T-cell (primary cell): ENCODE results near the gene FREM1. TPM values are rescaled to one million over a fixed set of nuclear protein-coding genes. Genes with fewer than 3 reads are reported as not detected.

ENCODE experiments used
- ATAC-seq, 4 experiments: fragments of 200-7000 bp in 3 of 4; fragments of 150-1000 bp in 1 of 4; cut with Tn5 transposase; replicated peaks in 1 of 4; 1 replicate in 3 of 4; 2 replicates in 1 of 4; pipeline ENCODE4 v1.10.0; 2021; ENCODE audit warnings: moderate library complexity in 3 of 4, mild to moderate bottlenecking in 2 of 4, moderate number of reproducible peaks in 1 of 4
- CTCF ChIA-PET, 2 donors: fragments of 300-600 bp; sonication (Branson Sonifier 250); formaldehyde crosslinking; loops; one replicate each; lab custom pipeline; 2022; ENCODE audit warnings: antibody characterized with exemption in 2 of 2; lab: Charles Lee
- POLR2A ChIA-PET, 2 donors: fragments of 300-600 bp; sonication (Branson Sonifier 250); formaldehyde crosslinking; loops; one replicate each; lab custom pipeline; 2022; ENCODE audit warnings: antibody characterized with exemption in 2 of 2; lab: Charles Lee
- DNase-seq, 35 experiments: peaks; one replicate each; pipeline versions ENCODE4 v3.0.0 to v3.0.0-alpha.2; 2013 to 2023
- H3K27ac ChIP-seq: one replicate; pipeline ENCODE4 v1.5.1; 2013; ENCODE audit warnings: low read length
- H3K27me3 ChIP-seq, 2 experiments: replicated peaks in 1 of 2; 1 replicate in 1 of 2; 2 replicates in 1 of 2; pipeline versions ENCODE4 v1.6.1 to v1.7.0; 2013; ENCODE audit warnings: low read length in 1 of 2, mixed read lengths in 1 of 2; ENCODE audit not compliant: control insufficient read depth in 2 of 2, insufficient read depth in 2 of 2; ENCODE audit errors: extremely low read depth in 1 of 2
- H3K36me3 ChIP-seq, 2 donors: 1 replicate in 1 of 2; 2 replicates in 1 of 2; pipeline versions ENCODE4 v1.6.1 to v1.7.0; 2013; ENCODE audit warnings: low read length in 1 of 2; ENCODE audit not compliant: control insufficient read depth in 2 of 2, insufficient read depth in 1 of 2; ENCODE audit errors: extremely low read depth in 1 of 2
- H3K4me1 ChIP-seq, 2 experiments: 1 replicate in 1 of 2; 2 replicates in 1 of 2; pipeline versions ENCODE4 v1.6.1 to v1.7.0; 2013; ENCODE audit warnings: low read length in 2 of 2, mixed read lengths in 1 of 2; ENCODE audit not compliant: insufficient read depth in 2 of 2, control insufficient read depth in 1 of 2; ENCODE audit errors: extremely low read depth in 1 of 2
- H3K4me3 ChIP-seq, 2 donors: 1 replicate in 1 of 2; 2 replicates in 1 of 2; pipeline versions ENCODE4 v1.5.1 to v1.7.0; 2013; ENCODE audit warnings: mild to moderate bottlenecking in 2 of 2, low read length in 1 of 2, moderate library complexity in 1 of 2; ENCODE audit not compliant: control insufficient read depth in 1 of 2; ENCODE audit errors: extremely low read depth in 1 of 2
- H3K9me3 ChIP-seq: 2 replicates; pipeline ENCODE4 v1.7.0; 2013
- H3K27ac Mint-ChIP-seq, 2 donors: one replicate each; pipeline ENCODE4 v1.8.0; 2020 to 2021; ENCODE audit warnings: mild to moderate bottlenecking in 2 of 2, mixed read lengths in 2 of 2
- H3K27me3 Mint-ChIP-seq, 2 donors: one replicate each; pipeline ENCODE4 v1.8.0; 2021 to 2022; ENCODE audit warnings: mixed read lengths in 2 of 2
- H3K36me3 Mint-ChIP-seq: one replicate; pipeline ENCODE4 v1.8.0; 2021; ENCODE audit warnings: mixed read lengths
- H3K4me1 Mint-ChIP-seq, 3 donors: one replicate each; pipeline ENCODE4 v1.8.0; 2020 to 2022; ENCODE audit warnings: mixed read lengths in 3 of 3, mild to moderate bottlenecking in 1 of 3
- H3K4me3 Mint-ChIP-seq, 3 donors: one replicate each; pipeline ENCODE4 v1.8.0; 2020 to 2022; ENCODE audit warnings: mild to moderate bottlenecking in 3 of 3, mixed read lengths in 3 of 3, moderate library complexity in 3 of 3
- H3K9me3 Mint-ChIP-seq, 3 donors: one replicate each; pipeline ENCODE4 v1.8.0; 2020 to 2022; ENCODE audit warnings: mixed read lengths in 3 of 3
- WGBS: methylation state at CpG from one replicate; pipeline ENCODE4 v1.1.5; 2013; ENCODE audit warnings: missing lambda C conversion rate; ENCODE audit not compliant: insufficient coverage; 5-methylcytosine and 5-hydroxymethylcytosine counted together
- total RNA-seq, 35 experiments: library from RNA in 6 of 35; stranded (reverse) in 6 of 35; fragments of 120-200 nt in 1 of 35; gene quantifications; one replicate each; pipeline versions ENCODE4 v1.2.1 to v1.2.4 and lab custom pipeline; 2013 to 2026

The FREM1 gene
- total RNA-seq, 5 donors from 2014 or later (not counting 1 experiment from before 2014, with no cell fraction given): 0.26 to 0.76 (median 0.39) TPM; not detected in 1

DNA sequence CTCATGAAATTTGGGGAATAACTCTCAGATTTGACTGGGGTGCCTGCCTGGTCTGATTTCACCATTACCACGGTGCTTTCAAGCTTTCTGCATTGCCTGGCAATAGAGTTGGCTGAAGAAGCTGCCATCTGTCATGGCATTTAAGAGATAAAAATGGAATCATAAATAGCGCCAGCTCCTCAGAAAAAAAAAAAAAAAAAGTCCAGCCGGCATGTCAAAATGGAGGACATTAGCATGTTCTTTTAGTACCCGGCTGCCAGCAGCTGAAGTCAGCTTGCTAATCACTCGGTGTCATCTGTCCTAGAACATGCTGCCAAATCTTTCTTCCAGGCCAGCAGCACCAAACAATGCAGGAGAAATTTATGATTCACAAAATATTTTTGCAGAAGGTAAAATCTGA, 130.0 kb downstream of the FREM1 start:
- no peak for ATAC-seq
- CTCF ChIA-PET: interaction anchor here (0.7 to 1.1 kb wide), 2 partner anchors 10 to 12 kb away, joined by 3 to 6 read pairs; no protein-coding TSS in a partner anchor

GRCh38 chr9:14779566-14780022, 130.6 kb downstream of the FREM1 start:
- Mint-ChIP-seq H3K27ac (no peak overlapping the region), H3K4me3 (no peak overlapping the region), H3K9me3 (no peaks in the 10 kb centered on the region), H3K27me3 (peaks cover 5 to 21% of the 10 kb centered on the region in 2 donors), H3K36me3 (no peaks in the 10 kb centered on the region), H3K4me1 (no peaks in the 10 kb centered on the region)
- Histone ChIP-seq H3K36me3 (no peaks in the 10 kb centered on the region), H3K27ac (no peak overlapping the region), H3K9me3 (no peaks in the 10 kb centered on the region), H3K4me1 (no peaks in the 10 kb centered on the region), H3K27me3 (peaks cover 0 to 8% of the 10 kb centered on the region in 2 experiments), H3K4me3 (no peak overlapping the region)
- CTCF ChIA-PET: interaction anchor here (0.7 to 1.1 kb wide), 2 partner anchors 10 to 11 kb away, joined by 3 to 6 read pairs; no protein-coding TSS in a partner anchor
- 90% methylated on average over 6 of the region's 11 CpGs for WGBS
- no peak for ATAC-seq
- DNase-seq: no peak
- POLR2A ChIA-PET: no interaction called here

More for the DNA sequence above, 130.0 kb downstream of the FREM1 start:
- no peaks in the 10 kb centered on the region for H3K36me3 ChIP-seq
- no peaks in the 10 kb centered on the region for H3K4me1 Mint-ChIP-seq
- H3K4me3 ChIP-seq: no peak overlapping the region
- H3K27me3 Mint-ChIP-seq: peaks cover 5 to 21% of the 10 kb centered on the region in 2 donors
- no peak for DNase-seq
- 80% methylated on average over 2 of the region's 5 CpGs for WGBS
- H3K4me1 ChIP-seq: no peaks in the 10 kb centered on the region
- POLR2A ChIA-PET: no interaction called here
- no peaks in the 10 kb centered on the region for H3K9me3 Mint-ChIP-seq
- H3K36me3 Mint-ChIP-seq: no peaks in the 10 kb centered on the region
- peaks cover 0 to 8% of the 10 kb centered on the region in 2 experiments for H3K27me3 ChIP-seq
- H3K9me3 ChIP-seq: no peaks in the 10 kb centered on the region
- no peak overlapping the region for H3K27ac ChIP-seq
- no peak overlapping the region for H3K27ac Mint-ChIP-seq
- H3K4me3 Mint-ChIP-seq: no peak overlapping the region

DNA sequence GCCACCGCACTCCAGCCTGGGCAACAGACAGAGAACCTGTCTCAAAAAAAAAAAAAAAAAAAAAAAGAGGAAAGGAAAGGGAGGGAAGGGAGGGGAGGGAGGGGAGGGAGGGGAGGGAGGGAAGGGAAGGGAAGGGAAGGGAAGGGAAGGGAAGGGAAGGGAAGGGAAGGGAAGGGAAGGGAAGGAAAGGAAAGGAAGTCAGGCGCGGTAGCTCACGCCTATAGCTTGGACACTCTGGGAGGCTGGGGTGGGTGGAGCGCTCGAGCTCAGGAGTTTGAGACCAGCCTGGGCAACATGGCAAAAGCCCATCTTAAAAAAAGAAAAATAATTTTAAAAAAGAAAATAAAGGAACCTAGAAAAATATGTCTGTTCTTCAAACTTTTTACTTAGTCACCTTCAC, 131.7 kb downstream of the FREM1 start:
- Mint-ChIP-seq H3K4me1 (no peaks in the 10 kb centered on the region), H3K4me3 (no peak overlapping the region), H3K9me3 (no peaks in the 10 kb centered on the region), H3K27me3 (peaks cover 5 to 18% of the 10 kb centered on the region in 2 donors), H3K36me3 (no peaks in the 10 kb centered on the region), H3K27ac (no peak overlapping the region)
- no peaks in the 10 kb centered on the region for H3K36me3 ChIP-seq
- H3K4me1 ChIP-seq: no peaks in the 10 kb centered on the region
- WGBS: no CpG with 5 or more reads among the region's 6 CpGs
- CTCF ChIA-PET: interaction anchor here in 1 of 2 donors (0.6 kb wide), 1 partner anchor 1875 kb away, joined by 3 read pairs; no protein-coding TSS in a partner anchor
- no peak overlapping the region for H3K27ac ChIP-seq
- POLR2A ChIA-PET: interaction anchor here in 1 of 2 donors (0.5 kb wide), 1 partner anchor 293 kb away, joined by 3 read pairs; no protein-coding TSS in a partner anchor
- DNase-seq (no peak), ATAC-seq (no peak)
- H3K27me3 ChIP-seq: peaks cover 0 to 8% of the 10 kb centered on the region in 2 experiments
- no peak overlapping the region for H3K4me3 ChIP-seq
- no peaks in the 10 kb centered on the region for H3K9me3 ChIP-seq

DNA sequence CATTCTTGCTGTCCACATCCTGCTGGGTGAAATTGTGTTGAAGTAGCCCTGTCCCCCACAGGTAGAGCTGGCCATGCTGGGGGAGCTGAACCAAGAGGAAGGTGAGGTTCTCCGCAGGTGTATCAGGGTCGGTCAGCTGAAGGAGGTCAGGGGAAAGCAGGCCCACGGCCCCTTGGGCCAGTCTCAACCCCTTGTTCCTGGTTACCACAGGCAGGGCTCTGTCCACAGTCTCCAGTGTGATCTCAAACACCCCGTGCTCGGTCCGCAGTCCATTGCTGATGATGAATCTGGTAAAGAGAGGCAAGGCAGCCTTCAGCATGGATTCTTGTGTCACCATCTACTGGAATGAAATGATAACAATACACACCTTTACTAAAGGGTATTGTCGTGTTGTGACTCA, 134.3 kb downstream of the FREM1 start:
- no CpG with 5 or more reads among the region's 7 CpGs for WGBS
- no peak overlapping the region for H3K4me3 Mint-ChIP-seq
- H3K27me3 ChIP-seq: peaks cover 0 to 8% of the 10 kb centered on the region in 2 experiments
- H3K36me3 ChIP-seq: no peaks in the 10 kb centered on the region
- ATAC-seq (no peak), DNase-seq (no peak)
- ChIA-PET CTCF (no interaction called here), POLR2A (no interaction called here)
- H3K27me3 Mint-ChIP-seq: peaks cover 5 to 14% of the 10 kb centered on the region in 2 donors
- no peak overlapping the region for H3K27ac ChIP-seq
- H3K4me1 Mint-ChIP-seq: no peaks in the 10 kb centered on the region
- no peaks in the 10 kb centered on the region for H3K9me3 ChIP-seq
- H3K27ac Mint-ChIP-seq: no peak overlapping the region
- H3K9me3 Mint-ChIP-seq: no peaks in the 10 kb centered on the region
- H3K4me3 ChIP-seq: no peak overlapping the region
- H3K36me3 Mint-ChIP-seq: no peaks in the 10 kb centered on the region
- H3K4me1 ChIP-seq: no peaks in the 10 kb centered on the region

DNA sequence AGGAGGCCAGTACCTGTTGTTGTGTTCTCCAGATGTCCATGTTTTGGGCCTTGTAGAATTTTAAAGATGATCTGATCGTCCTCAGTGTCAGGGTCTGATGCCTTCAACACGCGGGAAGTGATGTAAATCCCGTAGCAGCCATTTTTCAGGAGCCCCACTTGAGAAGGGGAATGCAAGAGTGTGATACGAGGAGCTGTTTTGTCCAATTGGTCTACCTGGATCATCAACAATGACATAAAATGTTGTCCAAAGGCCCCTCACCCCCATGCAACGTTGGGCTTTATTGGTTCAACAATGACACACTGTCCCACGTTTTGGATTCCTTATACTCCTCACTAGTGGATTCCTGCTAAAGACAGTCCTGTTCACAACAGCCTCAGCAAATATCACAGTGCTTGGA, 139.6 kb downstream of the FREM1 start:
- Histone ChIP-seq H3K4me3 (no peak overlapping the region), H3K9me3 (no peaks in the 10 kb centered on the region), H3K27ac (no peak overlapping the region), H3K4me1 (no peaks in the 10 kb centered on the region), H3K36me3 (no peaks in the 10 kb centered on the region), H3K27me3 (no peaks in the 10 kb centered on the region)
- peaks cover 11 to 19% of the 10 kb centered on the region in 2 donors for H3K27me3 Mint-ChIP-seq
- ATAC-seq (no peak), DNase-seq (no peak)
- ChIA-PET CTCF (no interaction called here), POLR2A (no interaction called here)
- H3K4me1 Mint-ChIP-seq: no peaks in the 10 kb centered on the region
- H3K4me3 Mint-ChIP-seq: no peak overlapping the region
- no peaks in the 10 kb centered on the region for H3K36me3 Mint-ChIP-seq
- H3K9me3 Mint-ChIP-seq: no peaks in the 10 kb centered on the region
- H3K27ac Mint-ChIP-seq: no peak overlapping the region
- WGBS: 59% methylated on average over 3 of the region's 7 CpGs

DNA sequence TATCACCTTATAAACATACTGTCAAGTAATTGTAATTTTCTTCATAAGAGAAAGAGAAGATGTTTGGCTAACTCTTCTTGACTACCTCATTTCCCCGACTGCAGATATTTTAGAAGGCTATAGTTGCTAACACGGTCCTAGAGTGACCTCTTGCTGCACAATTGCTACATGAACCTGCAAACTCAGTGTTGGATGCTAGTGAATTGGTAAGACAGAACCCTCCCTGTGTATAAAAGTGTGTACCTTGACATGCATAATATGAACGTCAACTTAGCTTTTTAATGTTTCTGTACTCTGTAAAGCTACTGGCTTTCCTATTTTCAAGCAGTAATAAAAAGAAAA, 141.0 kb downstream of the FREM1 start:
- DNase-seq: peak in 1 of 35 experiments; percentile 7
- H3K36me3 Mint-ChIP-seq: no peaks in the 10 kb centered on the region
- Histone ChIP-seq H3K27ac (no peak overlapping the region), H3K27me3 (no peaks in the 10 kb centered on the region), H3K36me3 (no peaks in the 10 kb centered on the region), H3K4me3 (no peak overlapping the region), H3K9me3 (no peaks in the 10 kb centered on the region), H3K4me1 (no peaks in the 10 kb centered on the region)
- no peak overlapping the region for H3K27ac Mint-ChIP-seq
- H3K27me3 Mint-ChIP-seq: peaks cover 12 to 25% of the 10 kb centered on the region in 2 donors
- ChIA-PET CTCF (interaction anchor here (0.7 to 2.3 kb wide), 7 partner anchors 18 to 154 kb away, joined by 3 to 18 read pairs (median 4); no protein-coding TSS in a partner anchor), POLR2A (interaction anchor here in 1 of 2 donors (0.5 kb wide), 1 partner anchor 256 kb away, joined by 8 read pairs; no protein-coding TSS in a partner anchor)
- H3K4me1 Mint-ChIP-seq: no peaks in the 10 kb centered on the region
- 0% methylated on average over 1 of the region's 3 CpGs for WGBS
- H3K9me3 Mint-ChIP-seq: no peaks in the 10 kb centered on the region
- no peak for ATAC-seq
- no peak overlapping the region for H3K4me3 Mint-ChIP-seq
